ENCODE data around the gene SKOR1. TPM values are rescaled to one million over a fixed set of nuclear protein-coding genes. Genes with fewer than 3 reads are reported as not detected.

SKOR1 gene
- total and polyA plus RNA-seq, 12 donors, result 0.07 to 0.40 (median 0.15) TPM

DNA sequence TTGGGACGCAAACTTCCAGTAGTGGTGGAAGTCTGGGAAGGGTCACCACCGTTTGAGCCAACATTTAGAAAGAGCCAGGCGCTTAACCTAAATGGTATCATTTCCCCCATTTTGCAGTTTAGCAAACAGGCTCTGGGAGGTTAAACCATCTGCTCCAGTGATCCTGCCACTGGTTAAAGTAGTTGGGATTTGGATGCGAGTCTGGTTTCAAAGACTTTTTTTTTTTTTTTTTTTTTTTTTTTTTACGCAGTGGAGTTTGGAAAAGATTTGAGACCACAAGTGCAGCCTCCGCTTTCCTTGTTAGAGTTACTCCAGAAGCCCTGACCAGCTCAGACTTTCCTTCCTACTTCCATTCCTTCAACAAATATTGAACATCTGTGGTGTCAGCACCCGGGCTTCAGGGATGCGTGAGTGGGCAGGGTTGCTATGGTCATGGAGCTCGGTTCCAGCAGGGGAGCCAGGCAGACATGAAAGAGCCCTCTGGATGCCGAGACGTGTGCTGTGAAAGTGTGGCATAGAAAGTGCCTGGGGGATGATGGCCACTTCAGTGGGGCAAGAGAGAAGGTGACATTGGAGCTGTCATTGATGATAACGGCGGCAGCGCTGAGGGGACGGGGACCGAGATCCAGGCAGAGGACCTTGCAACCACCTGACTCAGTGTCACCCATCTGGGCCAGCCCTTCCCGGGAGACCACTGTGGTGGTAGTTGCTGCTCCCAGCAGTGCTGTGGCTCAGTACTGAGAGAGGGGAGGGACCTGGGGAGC, 15.6 kb downstream of the SKOR1 start:
- no peaks in the 10 kb centered on the region for H3K9me3 ChIP-seq
- no peaks in the 10 kb centered on the region for H3K36me3 ChIP-seq

DNA sequence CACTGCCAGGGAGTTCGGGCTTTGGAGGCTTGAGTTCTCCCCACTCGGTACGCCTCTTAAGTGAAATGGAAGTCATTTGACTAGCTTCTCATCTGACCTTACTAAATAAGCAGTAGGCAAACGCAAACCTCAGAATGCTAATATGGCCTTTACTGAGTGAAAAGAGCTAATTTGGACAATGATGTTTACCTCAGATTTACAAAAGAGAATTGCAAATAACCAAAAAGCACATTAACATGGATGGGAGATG, 16.1 kb downstream of the SKOR1 start:
- intact Hi-C loops (cut with DNase I), result no loop called here
- Histone ChIP-seq H3K4me3 (peak overlapping the region in 9 of 10 donors; percentile 69 to 92 (median 89)), H3K4me1 (peaks cover 5 to 27% (median 18%) of the 10 kb centered on the region in 9 donors), H3K27me3 (no peaks in the 10 kb centered on the region), H3K36me3 (no peaks in the 10 kb centered on the region), H3K9me3 (no peaks in the 10 kb centered on the region), H3K27ac (peak overlapping the region in 5 of 10 donors; percentile 94 to 96 (median 95))
- TF ChIP-seq, protein P1, sequence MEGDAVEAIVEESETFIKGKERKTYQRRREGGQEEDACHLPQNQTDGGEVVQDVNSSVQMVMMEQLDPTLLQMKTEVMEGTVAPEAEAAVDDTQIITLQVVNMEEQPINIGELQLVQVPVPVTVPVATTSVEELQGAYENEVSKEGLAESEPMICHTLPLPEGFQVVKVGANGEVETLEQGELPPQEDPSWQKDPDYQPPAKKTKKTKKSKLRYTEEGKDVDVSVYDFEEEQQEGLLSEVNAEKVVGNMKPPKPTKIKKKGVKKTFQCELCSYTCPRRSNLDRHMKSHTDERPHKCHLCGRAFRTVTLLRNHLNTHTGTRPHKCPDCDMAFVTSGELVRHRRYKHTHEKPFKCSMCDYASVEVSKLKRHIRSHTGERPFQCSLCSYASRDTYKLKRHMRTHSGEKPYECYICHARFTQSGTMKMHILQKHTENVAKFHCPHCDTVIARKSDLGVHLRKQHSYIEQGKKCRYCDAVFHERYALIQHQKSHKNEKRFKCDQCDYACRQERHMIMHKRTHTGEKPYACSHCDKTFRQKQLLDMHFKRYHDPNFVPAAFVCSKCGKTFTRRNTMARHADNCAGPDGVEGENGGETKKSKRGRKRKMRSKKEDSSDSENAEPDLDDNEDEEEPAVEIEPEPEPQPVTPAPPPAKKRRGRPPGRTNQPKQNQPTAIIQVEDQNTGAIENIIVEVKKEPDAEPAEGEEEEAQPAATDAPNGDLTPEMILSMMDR (IDR thresholded peaks at IDR 0.05), result no peak
- DNase-seq, result no peak
- no peak for ATAC-seq
- 47 to 50% methylated on average over 4 of the region's 4 CpGs for WGBS, 2 donors

More for the DNA sequence above, 15.6 kb downstream of the SKOR1 start:
- DNase-seq, result no peak
- Histone ChIP-seq H3K4me3 (peak overlapping the region; percentile 53 to 92 (median 88)), H3K27me3 (peaks cover 0 to 5% (median 3%) of the 10 kb centered on the region in 7 donors), H3K4me1 (peaks cover 6 to 32% (median 22%) of the 10 kb centered on the region in 9 donors), H3K27ac (peak overlapping the region; percentile 82 to 98 (median 96))
- ATAC-seq, result peak in 7 of 8 donors; percentile 3 to 25 (median 8)
- TF ChIP-seq, protein P1 (IDR thresholded peaks at IDR 0.05), result no peak
- intact Hi-C loops (cut with DNase I), result no loop called here
- WGBS, 2 donors, result 7 to 8% methylated on average over 17 of the region's 17 CpGs

DNA sequence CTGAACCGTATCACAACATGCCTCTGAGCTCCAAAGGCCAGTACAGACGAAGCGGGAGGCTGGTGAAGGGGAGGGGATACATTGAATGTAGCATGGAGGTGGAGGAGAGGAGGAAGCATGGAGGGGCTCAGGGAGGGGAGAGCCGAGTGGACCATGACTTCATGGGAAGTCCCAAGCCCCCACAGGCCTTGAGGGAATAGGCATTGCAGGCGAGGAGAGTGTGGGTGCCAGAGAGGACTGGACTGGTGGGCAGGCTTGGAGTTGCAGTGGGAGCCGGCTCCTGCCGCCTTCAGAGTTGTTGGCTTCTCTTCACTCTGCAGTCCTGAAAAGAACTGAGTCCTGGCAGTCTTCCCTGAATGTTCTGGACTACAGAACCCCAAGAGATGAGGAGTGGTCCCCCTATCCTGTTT, 17.8 kb downstream of the SKOR1 start:
- peaks cover 5 to 27% (median 18%) of the 10 kb centered on the region in 9 donors for H3K4me1 ChIP-seq
- TF ChIP-seq, protein P1 (IDR thresholded peaks at IDR 0.05), result no peak
- H3K9me3 ChIP-seq, result no peaks in the 10 kb centered on the region
- no peaks in the 10 kb centered on the region for H3K27me3 ChIP-seq
- no peak overlapping the region for H3K27ac ChIP-seq
- no peak overlapping the region for H3K4me3 ChIP-seq
- no peak for ATAC-seq
- H3K36me3 ChIP-seq, result no peaks in the 10 kb centered on the region
- intact Hi-C loops (cut with DNase I), result no loop called here
- 85% methylated on average over 7 of the region's 7 CpGs for WGBS, 2 donors
- no peak for DNase-seq

DNA sequence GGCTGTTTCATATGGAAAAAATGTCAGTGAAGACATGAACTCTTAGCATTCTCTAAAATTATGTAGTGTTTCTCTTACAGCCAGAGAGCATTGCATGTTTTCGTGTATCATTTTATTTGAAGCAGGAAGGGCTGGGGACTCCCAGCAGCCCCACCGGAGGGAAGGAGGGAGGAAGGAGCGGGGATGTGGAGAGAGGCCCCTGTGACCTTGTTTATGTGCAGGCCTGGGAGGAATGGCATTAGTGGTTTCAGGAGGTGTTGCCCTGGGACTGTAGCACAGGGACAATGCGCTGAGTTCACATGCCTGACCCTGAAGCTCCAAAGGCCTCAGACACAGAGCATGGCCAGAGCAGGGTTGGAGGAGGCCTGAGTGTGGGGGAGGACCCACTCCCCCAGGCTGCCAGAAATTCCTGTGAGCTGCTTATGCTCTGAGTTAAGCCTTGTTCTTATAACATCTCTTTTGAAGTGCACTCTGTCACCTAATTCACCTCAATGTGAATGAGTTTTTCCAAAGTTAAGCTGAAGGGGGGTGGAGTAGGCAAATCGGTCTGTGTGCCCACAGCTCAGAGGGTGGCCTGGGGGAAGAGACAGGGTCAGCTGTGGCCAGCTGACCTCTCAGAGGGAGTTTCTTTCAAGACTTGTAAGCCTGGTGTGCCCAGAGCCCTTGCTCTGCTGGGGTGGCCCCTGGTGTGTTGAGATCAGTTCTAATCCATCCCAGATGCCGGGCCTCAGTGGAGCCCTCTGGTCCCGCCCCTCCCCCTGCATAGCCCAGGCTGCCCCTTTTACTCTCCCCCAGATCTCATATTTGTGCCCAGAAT, 18.5 kb downstream of the SKOR1 start:
- Histone ChIP-seq H3K27me3 (no peaks in the 10 kb centered on the region), H3K27ac (no peak overlapping the region), H3K9me3 (no peaks in the 10 kb centered on the region), H3K36me3 (no peaks in the 10 kb centered on the region), H3K4me1 (peaks cover 5 to 23% (median 15%) of the 10 kb centered on the region in 9 donors), H3K4me3 (no peak overlapping the region)
- 82 to 83% methylated on average over 7 of the region's 7 CpGs for WGBS, 2 donors
- TF ChIP-seq, protein P1 (IDR thresholded peaks at IDR 0.05), result no peak
- intact Hi-C loops (cut with DNase I), result no loop called here
- ATAC-seq (no peak), DNase-seq (no peak)

Data from heart right ventricle (tissue), 16 donors.